ENCODE data around the gene STAB2.

Gene STAB2

DNA sequence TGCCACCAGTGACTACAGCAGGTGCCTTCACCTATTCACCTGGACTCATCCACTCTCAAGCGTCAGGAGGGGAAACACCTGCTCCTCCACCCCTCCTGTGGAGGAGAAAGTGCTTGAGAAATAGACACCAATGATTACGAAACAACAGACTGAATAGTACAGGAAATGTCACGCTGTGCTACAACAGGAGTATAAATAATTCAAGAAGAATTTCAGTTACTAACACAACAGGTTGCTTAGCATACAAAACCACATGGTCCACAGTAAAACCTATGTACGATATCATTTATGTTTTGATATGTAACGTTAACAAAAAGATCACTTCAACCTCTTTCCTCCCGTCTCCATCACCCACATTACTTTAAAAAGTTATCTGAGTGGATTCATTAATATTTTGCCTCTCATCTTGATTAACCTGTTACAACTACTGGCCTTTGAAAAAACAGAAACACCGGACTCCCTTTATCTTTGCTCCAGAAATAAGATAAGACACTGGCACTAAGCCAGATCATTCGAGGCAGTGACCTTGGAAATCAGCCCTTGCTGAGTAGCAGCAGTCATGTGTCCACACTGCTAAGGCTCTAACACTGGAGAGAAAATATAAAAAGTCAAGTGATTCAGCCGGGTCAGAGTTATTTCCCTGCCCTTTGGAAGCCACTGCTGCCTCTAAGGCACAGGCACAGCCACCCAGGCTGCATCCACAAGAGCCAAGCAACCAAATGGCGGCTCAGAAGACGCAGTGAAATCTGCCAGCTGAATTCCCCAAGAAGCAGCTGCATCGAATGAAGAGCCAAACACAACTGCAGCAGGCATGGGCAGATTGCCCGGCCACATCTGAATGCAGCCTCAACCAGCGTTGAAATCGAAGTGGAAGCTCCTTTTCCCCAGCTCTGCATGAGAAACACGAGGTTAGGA is 213.0 kb downstream of the STAB2 start:
- H3K27ac ChIP-seq, result peak overlapping the region; percentile 98

GRCh38 chr12:103801709-103802585 is 214.9 kb downstream of the STAB2 start:
- TF ChIP-seq, protein P1, sequence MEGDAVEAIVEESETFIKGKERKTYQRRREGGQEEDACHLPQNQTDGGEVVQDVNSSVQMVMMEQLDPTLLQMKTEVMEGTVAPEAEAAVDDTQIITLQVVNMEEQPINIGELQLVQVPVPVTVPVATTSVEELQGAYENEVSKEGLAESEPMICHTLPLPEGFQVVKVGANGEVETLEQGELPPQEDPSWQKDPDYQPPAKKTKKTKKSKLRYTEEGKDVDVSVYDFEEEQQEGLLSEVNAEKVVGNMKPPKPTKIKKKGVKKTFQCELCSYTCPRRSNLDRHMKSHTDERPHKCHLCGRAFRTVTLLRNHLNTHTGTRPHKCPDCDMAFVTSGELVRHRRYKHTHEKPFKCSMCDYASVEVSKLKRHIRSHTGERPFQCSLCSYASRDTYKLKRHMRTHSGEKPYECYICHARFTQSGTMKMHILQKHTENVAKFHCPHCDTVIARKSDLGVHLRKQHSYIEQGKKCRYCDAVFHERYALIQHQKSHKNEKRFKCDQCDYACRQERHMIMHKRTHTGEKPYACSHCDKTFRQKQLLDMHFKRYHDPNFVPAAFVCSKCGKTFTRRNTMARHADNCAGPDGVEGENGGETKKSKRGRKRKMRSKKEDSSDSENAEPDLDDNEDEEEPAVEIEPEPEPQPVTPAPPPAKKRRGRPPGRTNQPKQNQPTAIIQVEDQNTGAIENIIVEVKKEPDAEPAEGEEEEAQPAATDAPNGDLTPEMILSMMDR (conservative IDR thresholded peaks at IDR 0.05), result no peak
- peak overlapping the region; percentile 98 for H3K27ac ChIP-seq

More for the DNA sequence above, 213.0 kb downstream of the STAB2 start:
- TF ChIP-seq, protein P1 (conservative IDR thresholded peaks at IDR 0.05), result no peak

- TF ChIP-seq, protein P1 (conservative IDR thresholded peaks at IDR 0.05), result no peak
- H3K27ac ChIP-seq, result peak overlapping the region; percentile 98
Measured at GRCh38 chr12:103802586-103802886, 215.5 kb downstream of the STAB2 start.

DNA sequence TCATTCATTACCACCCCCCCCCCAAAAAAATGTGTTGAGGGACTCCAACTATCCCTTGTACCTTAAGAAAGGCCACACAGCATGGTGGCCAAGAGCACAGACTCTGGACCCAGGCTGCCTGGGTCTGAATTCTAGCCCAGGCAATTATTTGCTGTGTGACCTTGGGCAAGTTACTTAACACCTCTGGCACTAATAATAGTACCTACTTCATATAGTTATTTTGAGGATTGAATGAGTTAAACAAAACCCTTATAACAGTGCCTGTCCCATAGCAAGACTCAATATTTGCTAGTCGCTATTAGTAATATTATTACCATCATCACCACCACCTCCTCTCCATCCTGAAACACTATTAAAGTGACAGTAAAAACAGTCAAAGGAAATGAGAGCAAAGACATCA is 216.8 kb downstream of the STAB2 start:
- H3K27ac ChIP-seq, result no peak overlapping the region
- TF ChIP-seq, protein P1 (conservative IDR thresholded peaks at IDR 0.05), result no peak

DNA sequence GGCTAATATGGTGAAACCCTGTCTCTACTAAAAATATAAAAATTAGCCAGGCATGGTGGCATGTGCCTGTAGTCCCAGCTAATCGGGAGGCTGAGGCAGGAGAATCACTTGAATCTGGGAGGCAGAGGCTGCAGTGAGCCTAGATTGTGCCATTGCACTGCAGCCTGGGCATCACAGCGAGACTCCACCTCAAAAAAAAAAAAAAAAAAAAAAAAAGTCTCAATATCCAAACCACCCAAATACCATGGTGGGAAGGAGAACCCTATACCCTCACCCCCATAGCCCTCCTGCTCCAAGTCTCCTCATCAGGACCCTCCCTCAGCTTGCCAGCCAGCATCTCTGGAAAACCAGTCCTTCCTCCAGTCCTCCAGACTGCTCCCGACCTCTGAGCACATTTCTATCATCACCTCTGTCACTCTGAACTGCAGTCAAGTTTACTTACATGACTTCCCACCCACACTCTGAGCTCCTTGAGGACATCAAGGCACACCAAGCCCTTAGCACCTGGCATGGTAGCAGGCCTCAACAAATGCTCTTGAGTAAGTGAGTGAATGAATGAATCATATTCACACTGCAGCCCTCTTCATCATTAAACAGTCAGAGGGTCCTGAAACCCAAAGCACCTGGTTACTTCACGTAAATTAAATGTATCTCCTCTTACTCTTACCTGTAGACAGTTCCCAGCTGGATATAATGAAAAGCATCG is 218.7 kb downstream of the STAB2 start:
- TF ChIP-seq, protein P1 (conservative IDR thresholded peaks at IDR 0.05), result no peak
- no peak overlapping the region for H3K27ac ChIP-seq

- TF ChIP-seq, protein P1 (conservative IDR thresholded peaks at IDR 0.05), result no peak
- H3K27ac ChIP-seq, result no peak overlapping the region
Measured at GRCh38 chr12:103806803-103807202, 219.7 kb downstream of the STAB2 start.
